GM19463 (cell line): ENCODE results near the gene FLNC.

ENCODE experiments used
- ATAC-seq: cut with Tn5 transposase; IDR thresholded peaks from one replicate; pipeline ENCODE4 v1.9.1; 2021; ENCODE audit warnings: mild to moderate bottlenecking, moderate library complexity; ENCODE audit not compliant: unreplicated experiment

Gene FLNC

GRCh38 chr7:128888039-128888755 lies 58.0 kb downstream of the FLNC start:
- ATAC-seq = no peak

GRCh38 chr7:128888756-128889095 lies 58.5 kb downstream of the FLNC start:
- ATAC-seq = no peak

- no peak for ATAC-seq
Measured at GRCh38 chr7:128889121-128889520, 58.9 kb downstream of the FLNC start.

- no peak for ATAC-seq
Measured at GRCh38 chr7:128890306-128891109, 60.3 kb downstream of the FLNC start.

DNA sequence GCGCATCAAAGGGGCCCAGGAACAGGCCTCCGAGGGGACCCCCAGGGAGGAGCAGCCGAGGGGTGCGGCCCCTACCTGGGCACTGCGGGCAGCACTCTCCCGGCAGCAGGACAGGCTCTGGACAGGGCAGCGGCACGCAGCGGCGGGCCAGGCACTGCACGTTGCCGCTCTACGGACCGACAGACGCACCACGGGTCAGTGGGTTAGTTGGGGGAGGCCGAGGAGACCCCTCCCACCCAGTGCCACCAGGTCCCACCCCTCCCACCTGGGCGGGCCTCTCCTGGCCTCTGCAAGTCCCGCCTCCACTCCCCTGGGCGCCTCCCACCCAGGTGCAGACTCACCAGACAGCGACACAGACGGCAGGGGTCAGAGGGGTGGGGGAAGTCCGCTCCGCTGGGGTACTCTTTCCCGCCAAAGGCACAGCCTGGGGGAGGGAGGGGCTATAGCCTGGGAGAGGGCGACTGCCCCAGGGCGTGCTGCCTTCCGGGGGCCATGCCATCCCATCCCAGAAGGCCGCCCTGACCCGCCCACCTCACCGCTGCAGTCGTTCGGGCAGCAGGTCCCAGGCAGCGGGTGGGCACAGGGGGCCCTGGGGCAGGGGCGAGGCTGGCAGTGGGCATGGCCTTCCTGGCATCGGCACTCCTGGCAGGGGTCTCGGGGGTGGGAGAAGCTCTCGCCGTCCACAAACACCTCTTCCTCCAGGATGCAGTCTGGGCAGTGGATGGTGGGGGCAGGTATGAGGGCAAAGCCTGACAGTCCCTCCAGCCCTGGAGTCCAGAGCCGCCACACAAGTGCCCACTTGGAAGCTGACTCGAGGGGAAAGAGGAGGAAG lies 61.1 kb downstream of the FLNC start:
- ATAC-seq = no peak

- no peak for ATAC-seq
Measured at GRCh38 chr7:128891942-128892269, 61.7 kb downstream of the FLNC start.

- ATAC-seq = no peak
Measured at GRCh38 chr7:128892521-128893250, 62.5 kb downstream of the FLNC start.

DNA sequence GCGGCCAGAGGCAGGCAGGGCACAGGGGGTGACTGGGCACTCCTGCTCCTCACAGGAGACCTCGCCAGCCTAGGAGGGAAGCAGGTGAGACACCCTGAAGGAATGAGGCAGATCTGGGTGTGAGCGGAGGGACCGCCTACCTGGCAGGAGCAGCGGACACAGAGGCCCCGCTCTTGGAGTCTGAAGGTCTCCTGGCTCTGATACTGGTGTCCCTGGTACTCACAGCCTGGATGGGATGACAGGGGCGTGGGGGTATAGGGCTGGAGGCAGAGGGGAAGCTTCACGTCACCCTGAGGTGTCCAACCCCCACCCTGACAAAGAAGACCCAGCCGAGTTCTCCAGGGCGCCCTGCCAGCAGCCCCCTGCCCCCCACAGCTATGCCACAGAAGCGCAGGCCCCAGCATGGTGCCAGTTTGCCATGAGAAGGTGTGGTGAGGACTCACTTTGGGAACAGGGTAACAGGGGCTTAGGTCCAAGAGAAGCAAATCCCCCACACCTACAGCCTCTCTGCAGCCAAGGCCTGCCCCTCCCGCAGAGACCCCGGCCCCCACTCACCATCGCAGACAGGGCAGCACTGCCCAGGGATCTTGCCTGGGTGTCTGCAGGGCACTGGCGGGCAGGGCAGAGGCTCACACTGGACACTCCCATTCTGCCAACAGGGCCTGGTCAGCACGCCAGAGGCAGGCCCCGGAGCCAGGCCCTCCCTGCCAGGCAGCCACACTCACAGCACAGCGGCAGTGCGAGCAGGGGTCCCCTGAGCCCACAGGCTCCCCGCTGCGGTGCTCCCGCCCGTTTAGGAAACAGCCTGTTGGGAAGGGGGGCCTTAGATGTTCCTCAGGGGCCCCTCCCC lies 63.3 kb downstream of the FLNC start:
- no peak for ATAC-seq

- no peak for ATAC-seq
Measured at GRCh38 chr7:128894101-128894440, 63.9 kb downstream of the FLNC start.

DNA sequence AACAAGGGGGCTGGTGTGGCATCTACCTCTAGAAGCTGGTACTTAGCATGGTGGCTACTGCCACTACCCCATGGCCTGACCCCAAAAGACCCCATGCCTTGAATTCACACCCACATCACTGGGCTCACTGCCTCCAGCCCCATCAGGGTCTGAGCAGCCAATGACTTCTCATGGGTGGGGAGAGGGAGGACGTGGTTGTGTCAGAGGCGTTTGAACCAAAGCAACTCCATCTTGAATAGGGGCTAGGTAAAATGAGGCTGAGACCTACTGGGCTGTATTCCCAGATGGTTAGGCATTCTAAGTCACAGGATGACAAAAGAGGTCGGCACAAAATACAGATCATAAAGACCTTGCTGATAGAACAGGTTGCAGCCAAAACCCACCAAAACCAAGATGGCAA lies 65.1 kb downstream of the FLNC start:
- no peak for ATAC-seq

GRCh38 chr7:128899392-128899791 lies 69.2 kb downstream of the FLNC start:
- no peak for ATAC-seq

DNA sequence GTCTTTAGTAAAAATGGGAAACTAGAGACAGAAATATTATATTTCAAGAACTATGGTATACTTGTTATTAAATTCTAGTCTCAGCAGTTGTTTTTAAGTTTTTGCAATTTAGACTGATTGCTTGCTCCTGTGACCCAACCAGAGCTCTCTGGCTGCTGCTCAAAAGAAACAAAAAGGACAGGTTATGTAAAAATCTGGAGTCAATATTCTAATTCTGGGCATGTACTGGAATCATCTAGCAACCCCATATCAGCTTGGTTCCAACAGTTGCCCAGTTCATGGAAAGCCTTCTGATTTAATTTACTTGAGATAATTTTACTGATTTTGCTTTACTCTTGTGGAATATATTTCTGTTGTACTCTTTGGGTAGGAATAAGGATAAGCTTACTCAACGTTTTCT lies 70.0 kb downstream of the FLNC start:
- ATAC-seq = no peak

DNA sequence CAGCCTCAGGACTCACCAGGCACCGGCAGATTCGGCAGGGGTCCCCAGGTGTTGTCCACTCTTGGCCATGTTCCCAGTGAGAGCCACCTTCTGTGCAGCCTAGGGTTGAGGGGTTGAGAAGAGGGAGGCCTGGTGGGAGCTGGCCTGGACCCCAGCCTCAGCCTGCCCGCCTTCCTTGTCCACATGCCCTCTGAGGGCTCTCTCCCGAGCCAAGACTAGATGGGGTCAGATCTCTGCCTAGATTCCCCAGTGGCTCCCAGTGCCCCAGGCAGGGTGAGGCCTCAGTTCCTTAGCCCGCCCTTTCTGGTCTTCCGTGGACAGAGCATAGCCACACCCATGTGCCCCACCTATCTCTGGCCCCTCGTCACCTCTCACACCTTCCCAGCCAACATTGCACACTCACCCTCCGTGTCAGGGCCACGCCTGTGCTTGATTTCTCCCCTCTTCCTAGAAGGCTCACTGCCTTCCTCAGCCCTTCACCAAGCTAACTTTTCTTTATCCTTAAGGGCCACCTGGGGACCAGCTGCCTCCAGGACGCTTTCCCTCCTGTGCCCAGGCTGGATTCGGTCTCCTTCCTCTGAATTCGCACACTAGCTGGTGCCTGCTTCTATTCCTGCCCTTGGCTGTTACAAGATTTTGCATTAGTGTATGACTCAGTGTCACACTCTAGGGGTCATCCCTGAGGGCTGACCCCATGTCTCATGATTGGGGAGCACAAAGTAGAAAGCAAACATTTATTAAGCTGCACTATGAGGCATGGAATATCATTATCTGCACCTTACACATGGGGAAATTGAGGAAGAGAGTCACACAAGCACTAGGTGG lies 72.8 kb downstream of the FLNC start:
- ATAC-seq = no peak

DNA sequence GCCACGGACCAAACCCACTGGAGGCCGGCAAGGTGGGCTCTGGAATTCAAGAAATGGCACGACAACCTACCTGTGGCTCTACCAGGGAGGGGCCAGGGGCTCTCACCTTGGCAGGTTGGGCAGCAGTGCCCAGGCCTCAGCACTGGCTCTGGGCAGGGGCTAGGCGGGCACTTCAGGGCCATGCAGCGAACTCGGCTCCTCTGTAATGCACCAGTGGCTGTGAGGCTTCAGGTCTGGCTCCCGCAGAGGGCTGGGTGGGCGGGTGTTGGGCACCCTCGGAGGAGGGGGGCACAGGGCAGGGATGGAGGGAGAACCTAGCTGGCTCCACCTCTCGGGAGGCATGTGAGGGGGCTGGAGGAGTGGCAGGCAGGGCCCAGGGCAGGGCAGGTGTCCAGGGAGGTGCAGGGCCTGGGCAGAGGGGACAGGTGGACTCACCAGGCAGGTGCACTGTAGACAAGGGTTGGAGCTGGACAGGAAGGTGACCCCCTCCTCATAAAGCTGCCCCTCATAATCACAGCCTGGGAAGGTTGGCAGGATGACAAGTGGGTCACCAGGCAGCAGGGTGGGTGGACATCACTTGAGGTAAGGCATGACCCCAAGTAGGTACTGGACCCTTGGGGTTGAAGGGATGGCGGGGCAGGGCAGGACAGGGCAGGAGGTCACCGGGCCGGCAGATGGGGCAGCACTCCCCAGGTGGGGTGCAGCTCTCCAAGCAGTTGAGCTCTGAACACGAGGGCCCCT lies 73.6 kb downstream of the FLNC start:
- ATAC-seq = no peak

GRCh38 chr7:128904381-128905197 lies 74.4 kb downstream of the FLNC start:
- ATAC-seq = peak; percentile 58

GRCh38 chr7:128906001-128906765 lies 76.0 kb downstream of the FLNC start:
- ATAC-seq = no peak
